Fibroblast of lung (primary cell): ENCODE data around the gene RIOK3.

ENCODE experiments used
- EZH2 ChIP-seq: IDR thresholded peaks from 2 replicates; pipeline ENCODE4 v1.5.1; 2012; ENCODE audit warnings: low read length, control low read depth, mild to moderate bottlenecking; ENCODE audit errors: missing control alignments
- TF ChIP-seq, protein P1 (sequence below), 2 donors: IDR thresholded peaks in 1 of 2; conservative IDR thresholded peaks in 1 of 2; 1 replicate in 1 of 2; 2 replicates in 1 of 2; pipeline ENCODE4 v1.5.1; 2011 to 2012; ENCODE audit warnings: low read length in 2 of 2, control low read depth in 1 of 2, inconsistent platforms in 1 of 2, low read depth in 1 of 2, mild to moderate bottlenecking in 1 of 2

DNA sequence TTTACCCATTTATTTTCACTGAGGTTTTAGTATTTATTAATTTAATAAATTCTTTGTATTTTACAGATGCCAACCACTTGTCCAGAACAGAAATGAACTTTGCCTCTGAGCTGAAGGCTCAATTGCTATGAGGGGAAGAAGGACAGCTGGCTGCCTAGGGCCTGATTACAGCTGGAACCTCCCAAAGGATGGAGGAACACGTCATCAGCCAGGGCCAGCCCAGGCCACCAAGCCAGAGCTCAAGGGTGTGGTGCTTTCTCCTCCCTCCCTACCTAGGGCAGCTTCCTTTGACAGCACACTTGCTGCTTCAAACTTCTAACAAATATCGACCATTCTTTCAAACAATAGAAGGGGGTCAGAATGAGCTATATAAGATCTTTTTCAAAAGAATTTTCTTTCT is 19.7 kb upstream of the RIOK3 start:
- TF ChIP-seq, protein P1, sequence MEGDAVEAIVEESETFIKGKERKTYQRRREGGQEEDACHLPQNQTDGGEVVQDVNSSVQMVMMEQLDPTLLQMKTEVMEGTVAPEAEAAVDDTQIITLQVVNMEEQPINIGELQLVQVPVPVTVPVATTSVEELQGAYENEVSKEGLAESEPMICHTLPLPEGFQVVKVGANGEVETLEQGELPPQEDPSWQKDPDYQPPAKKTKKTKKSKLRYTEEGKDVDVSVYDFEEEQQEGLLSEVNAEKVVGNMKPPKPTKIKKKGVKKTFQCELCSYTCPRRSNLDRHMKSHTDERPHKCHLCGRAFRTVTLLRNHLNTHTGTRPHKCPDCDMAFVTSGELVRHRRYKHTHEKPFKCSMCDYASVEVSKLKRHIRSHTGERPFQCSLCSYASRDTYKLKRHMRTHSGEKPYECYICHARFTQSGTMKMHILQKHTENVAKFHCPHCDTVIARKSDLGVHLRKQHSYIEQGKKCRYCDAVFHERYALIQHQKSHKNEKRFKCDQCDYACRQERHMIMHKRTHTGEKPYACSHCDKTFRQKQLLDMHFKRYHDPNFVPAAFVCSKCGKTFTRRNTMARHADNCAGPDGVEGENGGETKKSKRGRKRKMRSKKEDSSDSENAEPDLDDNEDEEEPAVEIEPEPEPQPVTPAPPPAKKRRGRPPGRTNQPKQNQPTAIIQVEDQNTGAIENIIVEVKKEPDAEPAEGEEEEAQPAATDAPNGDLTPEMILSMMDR (conservative IDR thresholded peaks at IDR 0.05 in 1 of 2, IDR thresholded peaks at IDR 0.05 in 1 of 2; ENCODE audit: low read depth in 1 of 2, low read length in 2 of 2): no peak
- TF ChIP-seq EZH2: no peak
